Neural progenitor cell (in vitro differentiated cells): ENCODE data around the gene LRRN4. TPM values are rescaled to one million over a fixed set of nuclear protein-coding genes. Genes with fewer than 3 reads are reported as not detected.

Source experiments
- DNase-seq: peaks from one replicate; pipeline ENCODE4 v3.0.0-alpha.2; 2016; ENCODE audit warnings: low spot score
- H2AFZ ChIP-seq: fragments of 200-600 bp; sonication (generic); replicated peaks from 2 replicates; pipeline ENCODE4 v1.6.1; 2016; ENCODE audit warnings: antibody characterized with exemption
- H3F3A ChIP-seq: fragments of 200-600 bp; sonication (generic); 2 replicates; pipeline ENCODE4 v1.6.1; 2016; ENCODE audit warnings: antibody characterized with exemption, low read depth
- H3K27ac ChIP-seq: fragments of 200-600 bp; sonication (generic); 2 replicates; pipeline ENCODE4 v1.5.1; 2016; ENCODE audit warnings: mild to moderate bottlenecking
- H3K27me3 ChIP-seq: fragments of 200-600 bp; sonication (generic); 2 replicates; pipeline ENCODE4 v1.6.1; 2016; ENCODE audit warnings: mild to moderate bottlenecking, moderate library complexity
- H3K36me3 ChIP-seq: fragments of 200-600 bp; sonication (generic); 2 replicates; pipeline ENCODE4 v1.5.1; 2016
- H3K4me1 ChIP-seq: fragments of 200-600 bp; sonication (generic); 2 replicates; pipeline ENCODE4 v1.6.1; 2016; ENCODE audit warnings: mixed run types
- H3K4me2 ChIP-seq: fragments of 200-600 bp; sonication (generic); 2 replicates; pipeline ENCODE4 v1.6.1; 2016
- H3K4me3 ChIP-seq: fragments of 200-600 bp; sonication (generic); 2 replicates; pipeline ENCODE4 v1.5.1; 2016
- H3K79me2 ChIP-seq: fragments of 200-600 bp; sonication (generic); 2 replicates; pipeline ENCODE4 v1.6.1; 2016; ENCODE audit warnings: low read depth
- H3K9ac ChIP-seq: fragments of 200-600 bp; sonication (generic); 2 replicates; pipeline ENCODE4 v1.6.1; 2016
- H3K9me3 ChIP-seq: fragments of 200-600 bp; sonication (generic); 2 replicates; pipeline ENCODE4 v1.5.1; 2016; ENCODE audit warnings: low read depth
- H4K20me1 ChIP-seq: fragments of 200-600 bp; sonication (generic); 2 replicates; pipeline ENCODE4 v1.6.1; 2016; ENCODE audit warnings: low read depth
- H3K27ac Mint-ChIP-seq: 3 replicates; pipeline ENCODE4 v1.8.0; 2021; ENCODE audit warnings: mixed read lengths
- H3K27me3 Mint-ChIP-seq: 2 replicates; pipeline ENCODE4 v1.8.0; 2022; ENCODE audit warnings: low read depth, mild to moderate bottlenecking, inconsistent platforms, moderate library complexity, mixed read lengths; ENCODE audit not compliant: insufficient read depth
- H3K36me3 Mint-ChIP-seq: 3 replicates; pipeline ENCODE4 v1.8.0; 2021; ENCODE audit warnings: mixed read lengths
- H3K4me1 Mint-ChIP-seq: 3 replicates; pipeline ENCODE4 v1.8.0; 2021; ENCODE audit warnings: mixed read lengths
- H3K4me3 Mint-ChIP-seq: 3 replicates; pipeline ENCODE4 v1.8.0; 2021; ENCODE audit warnings: mild to moderate bottlenecking, moderate library complexity, mixed read lengths
- H3K9me3 Mint-ChIP-seq: 3 replicates; pipeline ENCODE4 v1.8.0; 2020; ENCODE audit warnings: mixed read lengths
- EZH2 ChIP-seq: fragments of 200-600 bp; sonication (generic); IDR thresholded peaks from 2 replicates; pipeline ENCODE4 v1.6.1; 2017; ENCODE audit warnings: antibody characterized with exemption, mild to moderate bottlenecking, moderate library complexity
- EZH2phosphoT487 ChIP-seq: fragments of 200-600 bp; sonication (generic); IDR thresholded peaks from 2 replicates; pipeline ENCODE4 v1.6.1; 2017; ENCODE audit warnings: antibody characterized with exemption
- total RNA-seq: library from RNA; depleted of rRNA; stranded (reverse); fragments of >200 nt; gene quantifications from 2 replicates; pipeline ENCODE4 v1.2.3, GENCODE V29; 2015; ENCODE audit warnings: low replicate concordance
- TF ChIP-seq, protein P1 (sequence below): fragments of 200-600 bp; sonication (generic); IDR thresholded peaks from 2 replicates; pipeline ENCODE4 v1.5.1; 2017; ENCODE audit warnings: antibody characterized with exemption, mild to moderate bottlenecking

The LRRN4 gene
- total RNA-seq = not detected in 2 replicates

DNA sequence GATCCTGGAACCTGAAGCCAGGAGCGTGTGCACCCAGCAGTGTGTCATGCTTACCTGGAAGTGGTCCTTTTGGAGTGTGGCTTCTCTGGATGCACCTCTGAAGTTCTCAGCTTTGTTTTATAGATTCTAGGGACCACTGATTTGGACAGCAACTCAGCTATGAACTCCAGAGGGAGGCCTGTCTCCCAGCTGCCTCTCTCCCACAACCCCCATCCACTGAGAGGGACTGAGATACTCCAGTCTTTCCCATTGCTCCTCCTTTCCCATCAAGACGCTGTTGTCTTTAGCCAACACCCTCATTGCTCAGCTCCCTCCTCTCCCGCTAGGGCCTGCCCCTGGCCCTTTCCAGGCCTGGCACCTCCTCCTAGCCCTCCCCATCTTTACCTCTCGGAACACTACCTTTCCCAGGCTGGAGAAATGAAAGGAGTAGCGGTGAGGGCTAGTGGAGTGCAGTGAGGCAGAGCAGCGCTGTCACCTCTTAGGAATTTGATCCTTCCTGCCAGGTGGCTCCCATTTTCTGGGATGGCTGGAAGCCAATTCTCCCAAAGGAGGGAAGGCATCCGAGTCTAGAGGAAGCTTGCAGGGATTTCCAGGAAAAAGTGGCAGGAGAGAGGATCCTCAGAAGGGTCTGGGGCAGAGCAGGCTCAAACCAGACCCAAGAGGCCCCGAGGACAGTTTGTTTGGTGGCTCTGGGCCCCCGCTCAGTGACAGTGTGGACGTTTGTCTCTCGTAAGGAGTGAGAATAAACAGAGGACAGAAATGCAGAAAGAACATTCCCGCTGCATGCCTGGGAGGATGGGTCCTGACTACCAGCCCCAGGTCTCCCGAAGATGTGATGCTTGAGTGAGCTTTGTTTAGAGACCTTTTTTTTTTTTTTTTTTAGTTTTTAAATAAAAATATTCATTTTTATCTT, at the start of gene LRRN4:
Gene LRRN4, minus strand, starts transcription at position 285 of the 913 bp plus-strand sequence. CDS start 1,261 bp downstream, outside the sequence.
- Mint-ChIP-seq H3K9me3 (no peaks in the 10 kb centered on the region), H3K27ac (no peak within 1 kb of the TSS), H3K4me1 (peaks cover 5% of the 10 kb centered on the region), H3K27me3 (peaks cover 45% of the 10 kb centered on the region), H3K36me3 (peaks cover 2% of the 10 kb centered on the region), H3K4me3 (peak within 1 kb of the TSS; percentile 76)
- Histone ChIP-seq H3K9me3 (no peaks in the 10 kb centered on the region), H3K27me3 (peaks cover 60% of the 10 kb centered on the region), H3K4me2 (no peak within 1 kb of the TSS), H4K20me1 (no peaks in the 10 kb centered on the region), H2AFZ (peak within 1 kb of the TSS; percentile 87), H3K27ac (no peak within 1 kb of the TSS), H3K79me2 (no peaks in the 10 kb centered on the region), H3F3A (peaks cover 5% of the 10 kb centered on the region), H3K36me3 (no peaks in the 10 kb centered on the region), H3K4me3 (no peak within 1 kb of the TSS), H3K4me1 (peaks cover 10% of the 10 kb centered on the region), H3K9ac (no peak within 1 kb of the TSS)
- TF ChIP-seq EZH2phosphoT487 (no peak), EZH2 (no peak)
- TF ChIP-seq, protein P1, sequence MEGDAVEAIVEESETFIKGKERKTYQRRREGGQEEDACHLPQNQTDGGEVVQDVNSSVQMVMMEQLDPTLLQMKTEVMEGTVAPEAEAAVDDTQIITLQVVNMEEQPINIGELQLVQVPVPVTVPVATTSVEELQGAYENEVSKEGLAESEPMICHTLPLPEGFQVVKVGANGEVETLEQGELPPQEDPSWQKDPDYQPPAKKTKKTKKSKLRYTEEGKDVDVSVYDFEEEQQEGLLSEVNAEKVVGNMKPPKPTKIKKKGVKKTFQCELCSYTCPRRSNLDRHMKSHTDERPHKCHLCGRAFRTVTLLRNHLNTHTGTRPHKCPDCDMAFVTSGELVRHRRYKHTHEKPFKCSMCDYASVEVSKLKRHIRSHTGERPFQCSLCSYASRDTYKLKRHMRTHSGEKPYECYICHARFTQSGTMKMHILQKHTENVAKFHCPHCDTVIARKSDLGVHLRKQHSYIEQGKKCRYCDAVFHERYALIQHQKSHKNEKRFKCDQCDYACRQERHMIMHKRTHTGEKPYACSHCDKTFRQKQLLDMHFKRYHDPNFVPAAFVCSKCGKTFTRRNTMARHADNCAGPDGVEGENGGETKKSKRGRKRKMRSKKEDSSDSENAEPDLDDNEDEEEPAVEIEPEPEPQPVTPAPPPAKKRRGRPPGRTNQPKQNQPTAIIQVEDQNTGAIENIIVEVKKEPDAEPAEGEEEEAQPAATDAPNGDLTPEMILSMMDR = no peak
- DNase-seq = peak; percentile 25

- Histone ChIP-seq H2AFZ (no peak overlapping the region), H3F3A (no peaks in the 10 kb centered on the region), H3K27ac (no peak overlapping the region), H3K4me2 (no peak overlapping the region), H4K20me1 (no peaks in the 10 kb centered on the region), H3K4me3 (no peak overlapping the region), H3K36me3 (no peaks in the 10 kb centered on the region), H3K79me2 (no peaks in the 10 kb centered on the region), H3K9me3 (no peaks in the 10 kb centered on the region), H3K4me1 (no peaks in the 10 kb centered on the region), H3K27me3 (no peaks in the 10 kb centered on the region), H3K9ac (no peak overlapping the region)
- Mint-ChIP-seq H3K27ac (no peak overlapping the region), H3K27me3 (no peaks in the 10 kb centered on the region), H3K9me3 (no peaks in the 10 kb centered on the region), H3K4me1 (peaks cover 3% of the 10 kb centered on the region), H3K36me3 (no peaks in the 10 kb centered on the region), H3K4me3 (no peak overlapping the region)
- no peak for DNase-seq
- no peak for TF ChIP-seq EZH2phosphoT487
- TF ChIP-seq EZH2 = no peak
- TF ChIP-seq, protein P1 = no peak
Measured at GRCh38 chr20:6103301-6103700, 49.4 kb upstream of the LRRN4 start.

DNA sequence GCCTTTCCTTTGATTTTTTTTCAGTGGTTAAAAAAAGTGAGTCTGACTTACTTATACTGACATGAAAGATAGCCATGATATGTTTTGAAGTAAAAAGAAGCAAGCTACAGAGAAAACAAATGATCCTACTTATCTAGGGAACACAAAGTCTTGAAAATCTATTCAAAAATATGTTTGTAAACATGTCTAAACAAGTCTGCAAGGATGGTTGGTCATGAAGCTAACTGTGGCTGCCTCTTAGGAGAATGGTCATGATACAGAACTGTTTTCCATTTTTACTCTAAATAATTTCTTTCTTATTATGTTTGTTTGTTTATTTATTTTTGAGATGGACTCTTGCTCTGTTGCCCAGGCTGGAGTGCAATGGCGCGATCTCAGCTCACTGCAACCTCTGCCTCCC, 47.5 kb upstream of the LRRN4 start:
- Histone ChIP-seq H4K20me1 (no peaks in the 10 kb centered on the region), H3K27ac (no peak overlapping the region), H3F3A (no peaks in the 10 kb centered on the region), H3K79me2 (no peaks in the 10 kb centered on the region), H3K4me3 (no peak overlapping the region), H3K9ac (no peak overlapping the region), H3K9me3 (no peaks in the 10 kb centered on the region), H3K4me2 (no peak overlapping the region), H3K4me1 (no peaks in the 10 kb centered on the region), H3K27me3 (no peaks in the 10 kb centered on the region), H3K36me3 (no peaks in the 10 kb centered on the region), H2AFZ (no peak overlapping the region)
- no peaks in the 10 kb centered on the region for H3K27me3 Mint-ChIP-seq
- no peaks in the 10 kb centered on the region for H3K9me3 Mint-ChIP-seq
- DNase-seq = no peak
- peaks cover 2% of the 10 kb centered on the region for H3K4me1 Mint-ChIP-seq
- no peak overlapping the region for H3K27ac Mint-ChIP-seq
- H3K4me3 Mint-ChIP-seq = no peak overlapping the region
- TF ChIP-seq EZH2phosphoT487 = no peak
- no peak for TF ChIP-seq EZH2
- TF ChIP-seq, protein P1 = no peak
- H3K36me3 Mint-ChIP-seq = no peaks in the 10 kb centered on the region
